ENCODE results near the gene MKKS.

The MKKS gene

DNA sequence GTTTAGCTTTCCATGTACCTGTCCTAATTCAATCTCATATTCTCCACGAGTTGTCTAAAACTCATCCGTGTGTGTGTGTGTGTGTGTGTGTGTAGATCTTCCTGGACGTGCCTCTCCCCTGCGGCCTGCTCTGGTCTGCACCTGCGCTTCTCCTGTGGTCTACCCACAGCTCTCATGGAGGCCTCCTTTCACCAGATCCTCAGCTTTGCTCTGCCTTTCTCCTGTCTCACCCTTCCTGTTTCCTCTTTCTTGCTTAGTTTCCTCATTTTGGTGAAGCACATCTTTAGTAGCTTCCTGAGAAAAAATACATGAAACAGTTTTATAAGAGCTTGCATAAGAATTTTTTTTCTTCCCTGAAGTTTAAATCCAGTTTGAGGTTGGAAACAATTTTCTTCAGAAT lies 19.2 kb upstream of the MKKS start:
- no peak for DNase-seq (ENCODE audit: low read depth)
- H3K4me3 ChIP-seq (ENCODE audit: low read length), result no peak overlapping the region

GRCh38 chr20:10449270-10449669 lies 15.2 kb upstream of the MKKS start:
- TF ChIP-seq, protein P1, sequence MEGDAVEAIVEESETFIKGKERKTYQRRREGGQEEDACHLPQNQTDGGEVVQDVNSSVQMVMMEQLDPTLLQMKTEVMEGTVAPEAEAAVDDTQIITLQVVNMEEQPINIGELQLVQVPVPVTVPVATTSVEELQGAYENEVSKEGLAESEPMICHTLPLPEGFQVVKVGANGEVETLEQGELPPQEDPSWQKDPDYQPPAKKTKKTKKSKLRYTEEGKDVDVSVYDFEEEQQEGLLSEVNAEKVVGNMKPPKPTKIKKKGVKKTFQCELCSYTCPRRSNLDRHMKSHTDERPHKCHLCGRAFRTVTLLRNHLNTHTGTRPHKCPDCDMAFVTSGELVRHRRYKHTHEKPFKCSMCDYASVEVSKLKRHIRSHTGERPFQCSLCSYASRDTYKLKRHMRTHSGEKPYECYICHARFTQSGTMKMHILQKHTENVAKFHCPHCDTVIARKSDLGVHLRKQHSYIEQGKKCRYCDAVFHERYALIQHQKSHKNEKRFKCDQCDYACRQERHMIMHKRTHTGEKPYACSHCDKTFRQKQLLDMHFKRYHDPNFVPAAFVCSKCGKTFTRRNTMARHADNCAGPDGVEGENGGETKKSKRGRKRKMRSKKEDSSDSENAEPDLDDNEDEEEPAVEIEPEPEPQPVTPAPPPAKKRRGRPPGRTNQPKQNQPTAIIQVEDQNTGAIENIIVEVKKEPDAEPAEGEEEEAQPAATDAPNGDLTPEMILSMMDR (IDR thresholded peaks at IDR 0.05; ENCODE audit: insufficient read depth, low read depth, low read length, missing control alignments), result no peak
- peak; percentile 23 for DNase-seq (ENCODE audit: low read depth)

More for the DNA sequence above, 19.2 kb upstream of the MKKS start:
- TF ChIP-seq, protein P1 (IDR thresholded peaks at IDR 0.05; ENCODE audit: insufficient read depth, low read depth, low read length, missing control alignments), result no peak

GRCh38 chr20:10448270-10449156 lies 14.5 kb upstream of the MKKS start:
- DNase-seq (ENCODE audit: low read depth), result no peak
- H3K4me3 ChIP-seq (ENCODE audit: low read length), result no peak overlapping the region
- TF ChIP-seq, protein P1 (IDR thresholded peaks at IDR 0.05; ENCODE audit: insufficient read depth, low read depth, low read length, missing control alignments), result no peak

More at GRCh38 chr20:10449270-10449669, 15.2 kb upstream of the MKKS start:
- no peak overlapping the region for H3K4me3 ChIP-seq (ENCODE audit: low read length)

DNA sequence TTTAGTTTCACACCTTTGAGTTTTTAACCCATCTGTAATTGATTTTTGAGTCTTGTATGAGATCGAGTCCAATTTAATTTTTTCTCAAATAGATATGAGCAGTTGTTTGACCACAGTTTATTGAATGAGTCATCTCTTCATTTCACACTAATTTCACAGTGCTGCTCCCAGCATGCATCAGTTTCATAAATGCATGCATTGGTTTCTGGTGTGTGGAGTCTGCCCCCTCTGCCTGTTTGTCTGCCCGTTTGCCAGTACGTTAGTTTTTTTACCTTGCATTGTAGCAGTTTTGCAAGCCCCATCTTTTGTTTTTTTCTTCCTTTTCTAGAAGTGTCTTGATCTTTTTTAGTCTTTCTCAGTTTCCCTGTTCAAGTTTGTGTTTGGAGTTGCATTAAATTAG lies 13.0 kb upstream of the MKKS start:
- TF ChIP-seq, protein P1 (IDR thresholded peaks at IDR 0.05; ENCODE audit: insufficient read depth, low read depth, low read length, missing control alignments), result no peak
- no peak overlapping the region for H3K4me3 ChIP-seq (ENCODE audit: low read length)
- DNase-seq (ENCODE audit: low read depth), result peak; percentile 64

DNA sequence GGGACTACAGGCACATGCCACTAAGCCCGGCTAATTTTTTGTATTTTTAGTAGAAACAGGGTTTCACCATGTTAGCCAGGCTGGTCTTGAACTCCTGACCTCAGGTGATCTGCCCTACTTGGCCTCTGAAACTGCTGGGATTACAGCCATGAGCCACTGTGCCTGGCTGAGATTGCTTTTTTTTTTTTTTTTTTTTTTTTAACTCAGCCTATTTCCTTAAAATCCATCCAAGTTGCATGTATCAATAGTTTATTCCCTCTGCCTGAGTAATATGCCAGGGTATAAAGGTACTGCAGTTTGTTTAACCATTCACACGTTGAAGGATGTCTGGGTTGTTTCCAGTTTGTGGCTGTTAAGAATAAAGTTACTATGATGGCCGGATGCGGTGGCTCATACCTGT lies 11.7 kb upstream of the MKKS start:
- DNase-seq (ENCODE audit: low read depth), result no peak
- TF ChIP-seq, protein P1 (IDR thresholded peaks at IDR 0.05; ENCODE audit: insufficient read depth, low read depth, low read length, missing control alignments), result no peak
- no peak overlapping the region for H3K4me3 ChIP-seq (ENCODE audit: low read length)

- no peak overlapping the region for H3K4me3 ChIP-seq (ENCODE audit: low read length)
- TF ChIP-seq, protein P1 (IDR thresholded peaks at IDR 0.05; ENCODE audit: insufficient read depth, low read depth, low read length, missing control alignments), result no peak
- no peak for DNase-seq (ENCODE audit: low read depth)
Observed at GRCh38 chr20:10443936-10444335, 9.9 kb upstream of the MKKS start.
